ENCODE data around the gene ATP6V0C.

ATP6V0C gene

GRCh38 chr16:2512735-2513404 is 882 bp upstream of the ATP6V0C start:
- no peak for DNase-seq

GRCh38 chr16:2514333-2515179 is 804 bp downstream of the ATP6V0C start:
- DNase-seq = no peak

GRCh38 chr16:2515180-2515851 is 1.6 kb downstream of the ATP6V0C start:
- no peak for DNase-seq

- DNase-seq = no peak
Observed at GRCh38 chr16:2516391-2517240, 2.9 kb downstream of the ATP6V0C start.

DNA sequence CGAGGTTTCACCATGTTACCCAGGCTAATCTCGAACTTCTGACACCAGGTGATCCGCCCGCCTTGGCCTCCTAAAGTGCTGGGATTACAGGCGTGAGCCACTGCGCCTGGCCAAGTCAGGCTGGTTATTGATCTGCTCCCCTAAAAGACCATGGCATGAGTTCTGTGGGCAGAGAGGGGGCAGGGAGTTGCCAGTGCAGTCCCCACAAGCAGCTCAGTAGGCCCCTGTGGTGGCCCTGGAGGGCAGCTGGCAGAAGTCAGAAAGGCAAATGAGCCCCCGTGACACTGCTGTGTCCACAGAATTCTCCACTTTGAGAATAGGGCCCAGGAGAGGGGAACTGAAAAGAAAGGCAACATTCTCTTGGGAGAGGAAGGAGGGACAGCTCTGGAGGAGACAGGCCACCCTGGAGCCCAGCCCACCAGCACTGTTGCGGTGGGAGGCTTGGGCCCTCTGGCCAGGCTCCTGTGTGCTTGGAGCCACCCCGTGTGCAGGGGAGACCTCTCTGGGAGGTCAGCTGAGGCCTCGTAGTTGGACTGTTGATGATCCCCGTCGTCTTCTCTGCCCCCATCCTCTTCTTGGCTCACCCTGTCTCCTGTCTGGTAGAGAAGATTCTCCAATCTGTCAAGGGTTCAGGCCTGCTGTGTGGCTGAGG is 4.3 kb downstream of the ATP6V0C start:
- no peak for DNase-seq

GRCh38 chr16:2518823-2519710 is 5.3 kb downstream of the ATP6V0C start:
- no peak for DNase-seq

DNA sequence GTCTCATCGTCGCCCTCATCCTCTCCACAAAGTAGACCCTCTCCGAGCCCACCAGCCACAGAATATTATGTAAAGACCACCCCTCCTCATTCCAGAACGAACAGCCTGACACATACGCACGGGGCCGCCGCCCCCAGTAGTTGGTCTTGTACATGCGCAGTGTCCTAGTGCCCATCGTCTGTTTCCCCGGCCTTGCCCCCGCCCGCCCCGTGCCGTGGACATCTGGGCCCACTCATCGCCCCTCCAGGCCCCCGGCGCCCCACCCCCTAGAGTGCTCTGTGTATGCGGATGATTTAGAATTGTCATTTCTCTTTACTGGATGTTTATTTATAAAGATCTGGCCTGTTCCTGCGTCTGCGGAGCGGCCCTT is 5.9 kb downstream of the ATP6V0C start:
- no peak for DNase-seq

DNA sequence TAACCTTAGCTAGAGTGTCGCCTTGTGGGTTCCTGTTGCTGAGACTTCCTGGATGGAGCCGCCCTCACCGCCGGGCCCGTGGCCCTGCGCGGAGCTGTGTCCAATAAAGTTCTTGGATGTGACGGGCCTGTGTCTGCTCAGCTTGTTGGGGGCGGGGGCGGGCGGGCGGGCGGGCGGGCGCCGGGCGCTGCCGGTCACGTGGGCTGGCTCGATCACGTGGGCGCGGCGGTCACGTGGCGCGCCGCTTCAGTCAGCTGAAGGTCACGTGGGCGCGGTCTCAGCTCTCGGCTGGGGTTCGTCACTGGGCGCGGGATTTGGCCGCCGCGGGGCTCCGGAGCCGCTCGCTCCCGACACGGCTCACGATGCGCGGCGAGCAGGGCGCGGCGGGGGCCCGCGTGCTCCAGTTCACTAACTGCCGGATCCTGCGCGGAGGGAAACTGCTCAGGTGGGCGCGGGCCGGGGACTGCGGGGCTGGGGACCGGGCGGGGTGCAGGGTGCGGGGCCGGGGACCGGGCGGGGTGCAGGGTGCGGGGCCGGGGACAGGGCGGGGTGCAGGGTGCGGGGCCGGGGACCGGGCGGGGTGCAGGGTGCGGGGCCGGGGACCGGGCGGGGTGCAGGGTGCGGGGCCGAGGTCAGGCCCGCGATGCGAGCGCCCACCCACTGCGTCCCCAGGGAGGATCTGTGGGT is 6.5 kb downstream of the ATP6V0C start, which contains the start of gene AMDHD2:
TSS of gene AMDHD2 (plus strand) at position 275 of the 687 bp plus-strand sequence. CDS start at position 363, 88 bp downstream.
- peak; percentile 90 for DNase-seq

DNA sequence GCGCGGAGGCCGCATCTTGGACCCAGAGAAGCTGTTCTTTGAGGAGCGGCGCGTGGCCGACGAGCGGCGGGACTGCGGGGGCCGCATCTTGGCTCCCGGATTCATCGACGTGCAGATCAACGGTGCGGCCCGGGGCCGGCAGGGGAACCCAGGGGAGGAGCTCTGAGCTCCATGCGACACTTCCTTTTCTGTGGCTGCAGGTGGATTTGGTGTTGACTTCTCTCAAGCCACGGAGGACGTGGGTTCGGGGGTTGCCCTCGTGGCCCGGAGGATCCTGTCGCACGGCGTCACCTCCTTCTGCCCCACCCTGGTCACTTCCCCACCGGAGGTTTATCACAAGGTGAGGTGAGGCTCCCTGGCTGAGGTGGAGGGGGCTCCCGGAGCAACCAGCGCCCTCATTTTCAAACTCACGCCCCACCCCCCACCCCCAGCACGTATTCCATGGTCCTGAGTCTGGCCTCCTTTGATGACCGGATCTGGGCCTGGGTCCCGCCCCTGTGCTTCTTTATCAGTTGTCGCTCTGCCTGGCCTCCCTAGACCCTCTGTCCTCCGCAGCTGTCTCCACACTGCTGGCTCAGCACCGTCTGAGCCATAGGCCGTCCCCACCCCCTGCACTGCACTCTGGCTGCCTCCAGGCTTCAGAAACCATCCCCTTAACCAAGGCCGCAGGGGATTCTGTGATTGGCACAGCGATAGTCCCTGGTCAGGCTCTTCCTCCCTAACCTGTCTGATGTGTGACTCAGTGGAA is 7.2 kb downstream of the ATP6V0C start:
- DNase-seq = peak; percentile 49

DNA sequence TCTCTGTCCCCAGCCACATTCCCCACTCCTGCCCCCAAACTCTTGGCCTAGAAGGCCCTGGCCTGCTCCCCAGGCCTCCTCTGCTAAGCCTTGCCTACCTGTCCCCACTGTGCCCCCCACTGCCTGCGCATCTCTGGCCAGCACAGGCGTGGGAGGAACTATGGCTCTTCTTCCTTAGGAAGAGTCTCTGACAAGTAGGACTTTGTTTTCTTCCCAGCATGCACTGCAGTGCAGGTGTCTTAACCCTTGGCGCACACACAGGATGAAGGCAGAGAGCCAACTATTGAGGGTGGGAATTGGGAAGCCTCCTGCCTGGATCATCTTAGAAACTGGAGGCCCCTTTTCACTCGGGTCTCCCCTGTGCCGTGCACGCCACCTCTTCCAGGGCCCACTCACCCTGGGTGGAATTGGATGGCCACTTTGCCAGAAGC is 10.1 kb downstream of the ATP6V0C start:
- DNase-seq = no peak

DNA sequence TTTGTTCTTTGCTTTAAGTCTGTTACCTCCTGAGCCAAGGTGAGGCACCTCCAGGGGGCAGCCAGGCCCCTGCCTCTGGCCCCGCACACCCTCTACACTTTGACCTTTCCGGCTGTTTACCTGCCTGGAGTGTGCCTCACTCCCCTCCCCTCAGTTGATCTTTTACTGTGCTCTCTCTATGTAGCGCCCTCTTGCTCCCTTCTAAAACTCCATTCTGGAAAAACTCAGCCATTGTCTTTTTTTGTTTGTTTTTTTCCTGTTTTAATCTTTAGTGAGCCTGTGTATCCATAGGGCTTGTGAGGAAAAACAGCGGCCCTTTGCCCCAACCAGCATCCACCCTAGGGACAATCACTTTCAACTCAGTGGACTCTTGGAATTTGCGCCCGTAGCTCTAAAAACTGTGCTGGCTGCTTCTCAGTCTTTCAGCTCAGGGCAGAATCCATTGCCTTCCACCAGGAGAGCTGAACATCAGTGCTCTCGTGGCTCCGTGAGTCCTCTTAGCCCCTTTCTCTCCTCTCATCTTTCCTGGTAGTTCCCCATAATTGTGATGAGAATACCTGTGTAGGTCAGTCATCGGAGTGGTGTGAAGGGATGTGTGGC is 10.7 kb downstream of the ATP6V0C start:
- DNase-seq = no peak

GRCh38 chr16:2526135-2526534 is 12.4 kb downstream of the ATP6V0C start:
- no peak for DNase-seq

DNA sequence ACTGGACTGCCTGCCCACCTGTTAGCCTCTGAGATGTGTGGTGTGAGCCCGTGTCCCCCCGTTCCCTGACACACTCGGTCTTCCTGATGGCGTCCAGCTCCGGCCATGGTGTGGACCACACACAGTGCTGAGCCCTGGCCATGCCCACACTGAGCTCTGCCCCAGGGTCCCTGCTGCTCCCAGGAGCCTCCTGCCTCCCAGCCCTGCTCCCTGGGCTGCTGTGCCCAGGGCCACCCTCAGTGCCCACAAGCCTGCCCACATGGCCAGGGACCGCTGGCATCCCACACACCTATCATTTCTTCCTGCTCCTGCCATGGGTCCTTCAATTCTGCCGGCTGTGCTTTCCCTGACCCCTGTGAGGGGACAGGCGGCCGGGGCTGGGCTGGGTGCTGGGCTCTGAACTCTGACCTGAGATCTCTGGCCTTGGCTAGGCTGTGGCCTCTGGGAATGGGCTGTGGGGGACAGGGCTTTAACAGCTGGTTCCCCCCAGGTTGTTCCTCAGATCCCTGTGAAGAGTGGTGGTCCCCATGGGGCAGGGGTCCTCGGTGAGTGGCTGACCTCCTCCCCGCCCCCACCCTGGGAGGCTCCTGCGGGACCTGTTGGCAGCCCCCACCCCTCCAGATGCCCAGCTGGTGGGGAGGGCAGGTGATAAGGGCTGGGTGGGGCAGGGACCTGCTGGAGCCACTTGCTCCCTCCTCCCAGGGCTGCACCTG is 13.5 kb downstream of the ATP6V0C start:
- no peak for DNase-seq

- DNase-seq = no peak
Observed at GRCh38 chr16:2527784-2528100, 14.0 kb downstream of the ATP6V0C start.

GRCh38 chr16:2528161-2529060 is 14.7 kb downstream of the ATP6V0C start:
- no peak for DNase-seq

DNA sequence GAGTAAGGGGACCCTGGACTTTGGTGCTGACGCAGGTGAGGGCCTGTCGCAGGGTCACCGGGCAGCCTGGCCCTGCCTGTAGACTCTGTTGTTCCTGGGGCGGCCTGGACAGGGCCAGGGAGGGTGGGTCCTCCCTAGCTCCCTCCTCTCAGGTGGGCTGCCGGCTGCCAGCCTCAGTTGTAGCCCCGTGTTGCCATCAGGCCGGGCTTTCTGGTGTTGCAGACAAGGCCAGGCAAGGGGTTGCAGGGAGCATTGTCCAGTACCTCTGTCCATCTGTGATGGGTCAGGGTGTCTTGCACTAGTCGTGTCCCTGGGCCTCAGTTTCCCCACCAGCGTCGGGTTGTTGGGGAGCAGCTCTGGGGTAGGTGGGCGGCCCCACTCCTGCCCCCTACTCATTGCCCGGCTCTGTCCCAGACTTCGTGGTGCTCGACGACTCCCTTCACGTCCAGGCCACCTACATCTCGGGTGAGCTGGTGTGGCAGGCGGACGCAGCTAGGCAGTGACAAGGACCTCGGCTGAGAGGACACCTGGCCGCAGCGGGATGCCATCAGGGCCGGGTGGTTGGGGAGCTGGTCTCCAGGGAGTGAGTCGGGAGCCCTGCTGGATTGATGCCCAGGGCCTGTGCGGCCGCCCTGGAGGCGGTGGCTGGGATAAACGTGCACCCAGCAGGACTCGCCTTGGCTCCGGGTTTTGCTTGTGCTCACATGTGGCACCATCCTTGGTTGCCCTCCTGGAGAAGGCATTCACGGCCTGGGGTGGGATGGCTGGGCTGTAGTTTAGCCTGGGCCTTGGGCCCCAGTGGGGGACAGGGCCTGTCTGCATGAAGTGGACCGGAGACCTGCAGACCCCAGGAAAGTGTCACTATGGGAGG is 15.5 kb downstream of the ATP6V0C start:
- DNase-seq = no peak
